DND-41 (cell line): ENCODE data around the gene FKBP2.

ENCODE experiments used
- CTCF ChIP-seq: IDR thresholded peaks from 2 replicates; pipeline ENCODE4 v1.5.1; 2012; ENCODE audit warnings: borderline replicate concordance, low read length, moderate library complexity, mild to moderate bottlenecking; ENCODE audit not compliant: poor library complexity, severe bottlenecking; ENCODE audit errors: extremely low read depth
- EZH2 ChIP-seq: IDR thresholded peaks from 3 replicates; pipeline ENCODE4 v1.6.1; 2012; ENCODE audit warnings: borderline replicate concordance, low read depth, mild to moderate bottlenecking, moderate library complexity, low read length, inconsistent platforms; ENCODE audit not compliant: severe bottlenecking

GRCh38 chr11:64220271-64220670 is 20.6 kb upstream of the FKBP2 start:
- no peak for TF ChIP-seq CTCF
- TF ChIP-seq EZH2: no peak
